Vagina (tissue), 2 donors: ENCODE results near the gene ACSS3.

Experiments used
- POLR2A ChIP-seq, 2 donors: fragments of 450-650 bp; IDR thresholded peaks; one replicate each; pipeline ENCODE4 v1.6.1; 2017; ENCODE audit warnings: antibody characterized with exemption in 2 of 2, mild to moderate bottlenecking in 2 of 2, moderate library complexity in 2 of 2
- TF ChIP-seq, protein P1 (sequence below), 3 experiments: fragments of 450-650 bp in 2 of 3; fragments of 200-600 bp in 1 of 3; sonication (generic) in 1 of 3; IDR thresholded peaks; one replicate each; pipeline ENCODE4 v1.5.1; 2017 to 2019; ENCODE audit warnings: antibody characterized with exemption in 3 of 3, mild to moderate bottlenecking in 2 of 3, moderate library complexity in 2 of 3

DNA sequence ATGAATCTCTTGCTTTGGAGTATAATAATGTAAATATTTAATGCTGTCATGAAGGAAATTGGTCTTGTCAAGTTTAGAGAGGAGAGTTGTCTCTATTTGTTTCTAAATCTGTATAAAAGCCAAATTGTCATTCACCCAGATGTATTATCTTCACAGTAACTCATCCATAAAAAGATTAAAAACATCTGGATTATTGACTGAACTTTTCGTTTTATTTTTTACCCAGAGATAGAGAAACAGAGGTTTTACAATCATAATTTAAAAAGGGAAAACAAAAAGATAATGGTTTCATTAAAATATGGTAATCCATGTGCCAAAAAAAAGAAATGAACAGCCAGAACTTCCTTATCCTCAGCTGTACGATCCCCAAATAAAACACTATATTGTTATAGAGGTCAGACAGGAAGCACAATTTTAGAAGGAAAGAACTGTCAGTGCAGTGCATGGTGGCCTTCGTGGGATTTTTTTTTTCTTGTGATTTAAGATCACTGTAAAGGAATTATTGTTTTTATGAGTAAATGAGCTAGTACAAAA lies 125.9 kb downstream of the ACSS3 start:
- no peak for TF ChIP-seq POLR2A (IDR thresholded peaks at IDR 0.05)
- TF ChIP-seq, protein P1, sequence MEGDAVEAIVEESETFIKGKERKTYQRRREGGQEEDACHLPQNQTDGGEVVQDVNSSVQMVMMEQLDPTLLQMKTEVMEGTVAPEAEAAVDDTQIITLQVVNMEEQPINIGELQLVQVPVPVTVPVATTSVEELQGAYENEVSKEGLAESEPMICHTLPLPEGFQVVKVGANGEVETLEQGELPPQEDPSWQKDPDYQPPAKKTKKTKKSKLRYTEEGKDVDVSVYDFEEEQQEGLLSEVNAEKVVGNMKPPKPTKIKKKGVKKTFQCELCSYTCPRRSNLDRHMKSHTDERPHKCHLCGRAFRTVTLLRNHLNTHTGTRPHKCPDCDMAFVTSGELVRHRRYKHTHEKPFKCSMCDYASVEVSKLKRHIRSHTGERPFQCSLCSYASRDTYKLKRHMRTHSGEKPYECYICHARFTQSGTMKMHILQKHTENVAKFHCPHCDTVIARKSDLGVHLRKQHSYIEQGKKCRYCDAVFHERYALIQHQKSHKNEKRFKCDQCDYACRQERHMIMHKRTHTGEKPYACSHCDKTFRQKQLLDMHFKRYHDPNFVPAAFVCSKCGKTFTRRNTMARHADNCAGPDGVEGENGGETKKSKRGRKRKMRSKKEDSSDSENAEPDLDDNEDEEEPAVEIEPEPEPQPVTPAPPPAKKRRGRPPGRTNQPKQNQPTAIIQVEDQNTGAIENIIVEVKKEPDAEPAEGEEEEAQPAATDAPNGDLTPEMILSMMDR (IDR thresholded peaks at IDR 0.05), result no peak
